Cardiac muscle cell (in vitro differentiated cells and primary cell): ENCODE results near the gene TCTA. TPM values are rescaled to one million over a fixed set of nuclear protein-coding genes. Genes with fewer than 3 reads are reported as not detected.

ENCODE experiments used
- DNase-seq, 2 donors: peaks; one replicate each; pipeline versions ENCODE4 v3.0.0 to v3.0.0-alpha.2; 2010 to 2017; ENCODE audit warnings: low read depth in 1 of 2, low spot score in 1 of 2
- H3K27ac ChIP-seq: fragments of 200-600 bp; sonication (generic); 2 replicates; pipeline ENCODE4 v1.5.1; 2016
- H3K27me3 ChIP-seq: fragments of 200-600 bp; sonication (generic); 2 replicates; pipeline ENCODE4 v1.6.0; 2016; ENCODE audit warnings: control low read depth
- H3K36me3 ChIP-seq: fragments of 200-600 bp; sonication (generic); 2 replicates; pipeline ENCODE4 v1.5.1; 2016; ENCODE audit warnings: control low read depth
- H3K4me1 ChIP-seq: fragments of 200-600 bp; sonication (generic); 2 replicates; pipeline ENCODE4 v1.8.1; 2017; ENCODE audit warnings: low read depth, mild to moderate bottlenecking, mixed run types
- H3K4me3 ChIP-seq: fragments of 200-600 bp; sonication (generic); 2 replicates; pipeline ENCODE4 v1.5.1; 2016; ENCODE audit warnings: mild to moderate bottlenecking
- H3K9me3 ChIP-seq: fragments of 200-600 bp; sonication (generic); 2 replicates; pipeline ENCODE4 v1.5.1; 2017; ENCODE audit warnings: low read depth, mild to moderate bottlenecking, control low read depth
- polyA plus RNA-seq: library from polyadenylated mRNA; unstranded; fragments of >200 nt; fragmentation: Nextera tagmentation; extraction: Ambion mirVana; gene quantifications from 2 replicates; pipeline ENCODE4 v1.2.1, GENCODE V29; 2016
- total RNA-seq: library from RNA; depleted of rRNA; stranded (reverse); fragments of >200 nt; gene quantifications from 2 replicates; pipeline ENCODE4 v1.2.3, GENCODE V29; 2016
- TF ChIP-seq, protein P1 (sequence below): IDR thresholded peaks from 2 replicates; pipeline ENCODE4 v1.5.1; 2012; ENCODE audit warnings: low read depth, mild to moderate bottlenecking, low read length

Gene TCTA
- total and polyA plus RNA-seq, 2 experiments from 2014 or later = 12.1 to 30.6 TPM

DNA sequence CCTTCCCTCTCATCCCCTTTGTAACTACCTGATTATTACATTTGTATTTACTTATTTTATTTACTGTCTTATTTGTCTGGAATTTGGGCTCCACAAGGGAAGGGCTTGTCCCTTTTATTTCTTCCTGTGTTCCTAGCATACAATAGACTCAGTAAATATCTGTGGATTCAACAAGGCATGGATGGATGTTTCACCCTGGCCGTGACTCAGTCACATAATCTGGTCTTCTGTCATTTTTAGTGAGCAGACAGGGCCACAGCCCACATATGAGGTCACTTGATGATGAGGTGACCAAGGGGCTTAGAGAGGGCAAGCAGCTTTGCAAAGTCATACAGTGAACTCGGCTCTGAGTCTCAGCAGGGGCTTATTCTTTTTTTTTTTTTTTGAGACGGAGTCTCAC, 50.0 kb downstream of the TCTA start:
- Histone ChIP-seq H3K27ac (peak overlapping the region; percentile 97), H3K27me3 (no peaks in the 10 kb centered on the region), H3K4me3 (no peak overlapping the region), H3K4me1 (peaks cover 46% of the 10 kb centered on the region), H3K36me3 (no peaks in the 10 kb centered on the region), H3K9me3 (no peaks in the 10 kb centered on the region)
- TF ChIP-seq, protein P1, sequence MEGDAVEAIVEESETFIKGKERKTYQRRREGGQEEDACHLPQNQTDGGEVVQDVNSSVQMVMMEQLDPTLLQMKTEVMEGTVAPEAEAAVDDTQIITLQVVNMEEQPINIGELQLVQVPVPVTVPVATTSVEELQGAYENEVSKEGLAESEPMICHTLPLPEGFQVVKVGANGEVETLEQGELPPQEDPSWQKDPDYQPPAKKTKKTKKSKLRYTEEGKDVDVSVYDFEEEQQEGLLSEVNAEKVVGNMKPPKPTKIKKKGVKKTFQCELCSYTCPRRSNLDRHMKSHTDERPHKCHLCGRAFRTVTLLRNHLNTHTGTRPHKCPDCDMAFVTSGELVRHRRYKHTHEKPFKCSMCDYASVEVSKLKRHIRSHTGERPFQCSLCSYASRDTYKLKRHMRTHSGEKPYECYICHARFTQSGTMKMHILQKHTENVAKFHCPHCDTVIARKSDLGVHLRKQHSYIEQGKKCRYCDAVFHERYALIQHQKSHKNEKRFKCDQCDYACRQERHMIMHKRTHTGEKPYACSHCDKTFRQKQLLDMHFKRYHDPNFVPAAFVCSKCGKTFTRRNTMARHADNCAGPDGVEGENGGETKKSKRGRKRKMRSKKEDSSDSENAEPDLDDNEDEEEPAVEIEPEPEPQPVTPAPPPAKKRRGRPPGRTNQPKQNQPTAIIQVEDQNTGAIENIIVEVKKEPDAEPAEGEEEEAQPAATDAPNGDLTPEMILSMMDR = no peak
- peak in 1 of 2 donors; percentile 17 for DNase-seq

DNA sequence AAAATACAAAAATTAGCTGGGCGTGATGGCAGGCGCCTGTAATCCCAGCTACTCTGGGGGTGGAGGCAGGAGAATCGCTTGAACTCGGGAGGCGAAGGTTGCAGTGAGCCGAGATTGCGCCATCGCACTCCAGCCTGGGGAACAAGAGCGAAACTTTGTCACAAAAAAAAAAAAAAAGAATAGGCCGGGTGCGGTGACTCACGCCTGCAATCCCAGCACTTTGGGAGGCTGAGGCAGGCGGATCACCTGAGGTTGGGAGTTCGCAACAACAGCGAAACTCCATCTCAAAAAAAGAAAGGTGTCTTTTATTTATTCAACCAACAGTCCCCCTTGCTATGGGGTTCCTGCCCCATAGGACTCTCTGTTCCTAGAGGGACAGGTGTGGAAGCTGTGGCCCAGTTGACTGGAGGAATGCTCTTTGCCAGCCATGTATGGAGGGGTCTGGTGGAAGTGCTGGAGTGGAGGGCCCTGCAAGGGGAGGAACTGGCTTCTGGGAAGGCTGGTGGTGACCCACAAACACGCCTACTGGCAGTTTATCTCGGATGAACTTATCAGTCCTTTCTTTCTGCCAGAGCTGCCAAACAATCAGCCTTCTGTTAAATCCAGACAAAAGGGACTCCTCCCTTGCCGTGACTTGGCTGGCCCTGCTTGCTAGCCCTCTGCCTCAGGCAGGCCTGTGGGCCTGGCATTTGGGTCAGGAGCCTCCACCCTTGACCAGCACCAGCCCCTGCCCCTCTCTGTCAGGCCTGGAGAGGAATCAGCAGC, 53.2 kb downstream of the TCTA start:
- DNase-seq = peak in 1 of 2 donors; percentile 81
- H3K27ac ChIP-seq = peak overlapping the region; percentile 96
- TF ChIP-seq, protein P1 = no peak

More for the DNA sequence above, 53.2 kb downstream of the TCTA start:
- H3K36me3 ChIP-seq = no peaks in the 10 kb centered on the region
- H3K9me3 ChIP-seq = no peaks in the 10 kb centered on the region
- H3K4me3 ChIP-seq = no peak overlapping the region
- peaks cover 48% of the 10 kb centered on the region for H3K4me1 ChIP-seq
- H3K27me3 ChIP-seq = no peaks in the 10 kb centered on the region

Other genes with a start within 250 kb of the TCTA start
- gene CCDC71, start 246.1 kb upstream of the TCTA start, total RNA-seq = 44.4 and 59.2 TPM in 2 replicates
- 0.39 and 0.56 TPM in 2 replicates for gene CCDC71, start 246.1 kb upstream of the TCTA start, polyA plus RNA-seq
- 158 and 173 TPM in 2 replicates for gene KLHDC8B, start 240.8 kb upstream of the TCTA start, total RNA-seq
- gene KLHDC8B, start 240.8 kb upstream of the TCTA start, polyA plus RNA-seq = 162 and 188 TPM in 2 replicates
- 2.9 and 4.1 TPM in 2 replicates for gene C3orf62, start 135.2 kb upstream of the TCTA start, total RNA-seq
- 5.3 and 7.6 TPM in 2 replicates for gene C3orf62, start 135.2 kb upstream of the TCTA start, polyA plus RNA-seq
- gene USP4, start 72.4 kb upstream of the TCTA start, total RNA-seq = 11.2 and 22.7 TPM in 2 replicates
- 30.1 and 55.1 TPM in 2 replicates for gene USP4, start 72.4 kb upstream of the TCTA start, polyA plus RNA-seq
- 328 and 360 TPM in 2 replicates for gene GPX1, start 54.1 kb upstream of the TCTA start, total RNA-seq
- gene GPX1, start 54.1 kb upstream of the TCTA start, polyA plus RNA-seq = 371 and 429 TPM in 2 replicates
- gene RHOA, start 447 bp upstream of the TCTA start, total RNA-seq = 461 and 522 TPM in 2 replicates
- gene RHOA, start 447 bp upstream of the TCTA start, polyA plus RNA-seq = 356 and 359 TPM in 2 replicates
- 37.3 and 67.2 TPM in 2 replicates for gene AMT, start 10.1 kb downstream of the TCTA start, total RNA-seq
- gene AMT, start 10.1 kb downstream of the TCTA start, polyA plus RNA-seq = 105 and 138 TPM in 2 replicates
- gene NICN1, start 16.9 kb downstream of the TCTA start, total RNA-seq = 6.2 and 21.1 TPM in 2 replicates
- gene NICN1, start 16.9 kb downstream of the TCTA start, polyA plus RNA-seq = 30.4 and 37.7 TPM in 2 replicates
- 185 and 194 TPM in 2 replicates for gene DAG1, start 57.8 kb downstream of the TCTA start, total RNA-seq
- 104 and 107 TPM in 2 replicates for gene DAG1, start 57.8 kb downstream of the TCTA start, polyA plus RNA-seq
- gene BSN, start 142.1 kb downstream of the TCTA start, total RNA-seq = 1.9 and 2.1 TPM in 2 replicates
- 1.2 and 1.6 TPM in 2 replicates for gene BSN, start 142.1 kb downstream of the TCTA start, polyA plus RNA-seq